ENCODE results near the gene MS4A4A.

GRCh38 chr11:60334005-60334620 is 53.6 kb downstream of the MS4A4A start:
- TF ChIP-seq CTCF (IDR thresholded peaks at IDR 0.05; ENCODE audit: low read depth, low read length, poor library complexity, severe bottlenecking) (peak; percentile 81), EZH2phosphoT487 (IDR thresholded peaks at IDR 0.05; ENCODE audit: borderline replicate concordance, low read length) (no peak)
